OCI-LY1 (cell line): Measurements from ENCODE around the gene SYK.

Experiments
- H2AFZ ChIP-seq: fragments of 200-600 bp; sonication (generic), shearing (Covaris generic); 2 replicates; pipeline ENCODE4 v1.6.0; 2014; ENCODE audit warnings: antibody characterized with exemption, mild to moderate bottlenecking, low read length
- H3F3A ChIP-seq: fragments of 200-600 bp; sonication (generic), shearing (Covaris generic); 2 replicates; pipeline ENCODE4 v1.6.0; 2014; ENCODE audit warnings: mild to moderate bottlenecking, antibody characterized with exemption, low read length, moderate library complexity; ENCODE audit not compliant: insufficient read depth
- H3K27ac ChIP-seq: fragments of 200-600 bp; sonication (generic); 2 replicates; pipeline ENCODE4 v1.5.1; 2014; ENCODE audit warnings: low read length, mixed run types, mild to moderate bottlenecking, low read depth; ENCODE audit not compliant: poor library complexity, severe bottlenecking
- H3K27me3 ChIP-seq: fragments of 200-600 bp; sonication (generic); 2 replicates; pipeline ENCODE4 v1.6.0; 2014; ENCODE audit warnings: antibody characterized with exemption, mild to moderate bottlenecking, low read length, moderate library complexity; ENCODE audit not compliant: insufficient read depth
- H3K36me3 ChIP-seq: fragments of 200-600 bp; sonication (generic); 2 replicates; pipeline ENCODE4 v1.6.1; 2014; ENCODE audit warnings: mild to moderate bottlenecking, antibody characterized with exemption, low read length, moderate library complexity, mixed read lengths; ENCODE audit not compliant: insufficient read depth
- H3K4me1 ChIP-seq: fragments of 200-600 bp; sonication (generic); 2 replicates; pipeline ENCODE4 v1.5.1; 2014; ENCODE audit warnings: mild to moderate bottlenecking, low read length, moderate library complexity; ENCODE audit not compliant: insufficient read depth, severe bottlenecking
- H3K4me2 ChIP-seq: fragments of 200-600 bp; sonication (generic), shearing (Covaris generic); 2 replicates; pipeline ENCODE4 v1.6.1; 2014; ENCODE audit warnings: low read length
- H3K4me3 ChIP-seq: fragments of 200-600 bp; sonication (generic); 2 replicates; pipeline ENCODE4 v1.5.1; 2014; ENCODE audit warnings: low read length, low read depth, mild to moderate bottlenecking, mixed read lengths; ENCODE audit not compliant: poor library complexity, severe bottlenecking
- H3K79me2 ChIP-seq: fragments of 200-600 bp; shearing (Covaris generic); 2 replicates; pipeline ENCODE4 v1.6.1; 2016; ENCODE audit warnings: mixed run types, low read length, mixed read lengths; ENCODE audit not compliant: insufficient read depth
- H3K9ac ChIP-seq: fragments of 200-600 bp; sonication (generic), shearing (Covaris generic); 2 replicates; pipeline ENCODE4 v1.6.1; 2014; ENCODE audit warnings: mild to moderate bottlenecking, low read length, mixed read lengths
- H3K9me2 ChIP-seq: fragments of 200-600 bp; sonication (generic), shearing (Covaris generic); 2 replicates; pipeline ENCODE4 v1.6.1; 2014; ENCODE audit warnings: low read depth, mild to moderate bottlenecking, low read length, mixed read lengths
- H3K9me3 ChIP-seq: fragments of 200-600 bp; shearing (Covaris generic); 2 replicates; pipeline ENCODE4 v1.6.1; 2014; ENCODE audit warnings: low read length, mixed read lengths
- H4K20me1 ChIP-seq: fragments of 200-600 bp; sonication (generic), shearing (Covaris generic); 2 replicates; pipeline ENCODE4 v1.6.0; 2016; ENCODE audit warnings: mild to moderate bottlenecking, low read length; ENCODE audit not compliant: insufficient read depth
- EZH2 ChIP-seq: fragments of 200-600 bp; sonication (generic), shearing (Covaris generic); IDR thresholded peaks from 2 replicates; pipeline ENCODE4 v1.8.0; 2017; ENCODE audit warnings: borderline replicate concordance, mixed run types, mild to moderate bottlenecking, antibody characterized with exemption, low read length, moderate library complexity, mixed read lengths
- TF ChIP-seq, protein P1 (sequence below): fragments of 200-600 bp; sonication (generic), shearing (Covaris generic); IDR thresholded peaks from 2 replicates; pipeline ENCODE4 v1.5.1; 2017; ENCODE audit warnings: mild to moderate bottlenecking, antibody characterized with exemption, low read length, moderate library complexity, mixed read lengths

The SYK gene

DNA sequence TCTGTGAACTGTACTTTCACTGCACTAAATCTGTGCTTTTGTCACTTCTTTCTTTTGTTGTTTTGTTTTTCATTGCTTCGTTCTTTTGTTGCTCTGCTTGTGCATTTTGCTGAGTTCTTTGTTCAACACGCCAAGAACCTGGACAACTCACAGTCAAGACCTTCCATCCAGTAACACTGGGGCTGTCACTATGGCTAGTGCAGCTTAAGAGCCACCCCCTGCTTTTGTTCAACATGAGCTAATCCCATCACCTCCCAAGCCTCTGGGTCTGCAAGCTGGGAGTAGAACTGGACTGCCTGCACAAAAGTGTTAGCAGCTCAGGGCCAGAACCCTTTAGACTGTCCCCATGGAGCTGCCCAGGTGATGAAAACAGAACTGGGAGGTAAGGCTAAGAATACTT, 143.7 kb downstream of the SYK start:
- no peak overlapping the region for H3K27ac ChIP-seq
- no peaks in the 10 kb centered on the region for H3K36me3 ChIP-seq
- H3K9me3 ChIP-seq = no peaks in the 10 kb centered on the region
- no peaks in the 10 kb centered on the region for H3K9me2 ChIP-seq
- H3K79me2 ChIP-seq = no peaks in the 10 kb centered on the region
- H3K4me1 ChIP-seq = no peaks in the 10 kb centered on the region
- no peak overlapping the region for H2AFZ ChIP-seq
- no peaks in the 10 kb centered on the region for H3K27me3 ChIP-seq
- H3K9ac ChIP-seq = no peak overlapping the region
- no peak overlapping the region for H3K4me2 ChIP-seq
- H3K4me3 ChIP-seq = no peak overlapping the region
- H3F3A ChIP-seq = no peaks in the 10 kb centered on the region
- TF ChIP-seq, protein P1, sequence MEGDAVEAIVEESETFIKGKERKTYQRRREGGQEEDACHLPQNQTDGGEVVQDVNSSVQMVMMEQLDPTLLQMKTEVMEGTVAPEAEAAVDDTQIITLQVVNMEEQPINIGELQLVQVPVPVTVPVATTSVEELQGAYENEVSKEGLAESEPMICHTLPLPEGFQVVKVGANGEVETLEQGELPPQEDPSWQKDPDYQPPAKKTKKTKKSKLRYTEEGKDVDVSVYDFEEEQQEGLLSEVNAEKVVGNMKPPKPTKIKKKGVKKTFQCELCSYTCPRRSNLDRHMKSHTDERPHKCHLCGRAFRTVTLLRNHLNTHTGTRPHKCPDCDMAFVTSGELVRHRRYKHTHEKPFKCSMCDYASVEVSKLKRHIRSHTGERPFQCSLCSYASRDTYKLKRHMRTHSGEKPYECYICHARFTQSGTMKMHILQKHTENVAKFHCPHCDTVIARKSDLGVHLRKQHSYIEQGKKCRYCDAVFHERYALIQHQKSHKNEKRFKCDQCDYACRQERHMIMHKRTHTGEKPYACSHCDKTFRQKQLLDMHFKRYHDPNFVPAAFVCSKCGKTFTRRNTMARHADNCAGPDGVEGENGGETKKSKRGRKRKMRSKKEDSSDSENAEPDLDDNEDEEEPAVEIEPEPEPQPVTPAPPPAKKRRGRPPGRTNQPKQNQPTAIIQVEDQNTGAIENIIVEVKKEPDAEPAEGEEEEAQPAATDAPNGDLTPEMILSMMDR = no peak
- TF ChIP-seq EZH2 = no peak
- no peaks in the 10 kb centered on the region for H4K20me1 ChIP-seq

DNA sequence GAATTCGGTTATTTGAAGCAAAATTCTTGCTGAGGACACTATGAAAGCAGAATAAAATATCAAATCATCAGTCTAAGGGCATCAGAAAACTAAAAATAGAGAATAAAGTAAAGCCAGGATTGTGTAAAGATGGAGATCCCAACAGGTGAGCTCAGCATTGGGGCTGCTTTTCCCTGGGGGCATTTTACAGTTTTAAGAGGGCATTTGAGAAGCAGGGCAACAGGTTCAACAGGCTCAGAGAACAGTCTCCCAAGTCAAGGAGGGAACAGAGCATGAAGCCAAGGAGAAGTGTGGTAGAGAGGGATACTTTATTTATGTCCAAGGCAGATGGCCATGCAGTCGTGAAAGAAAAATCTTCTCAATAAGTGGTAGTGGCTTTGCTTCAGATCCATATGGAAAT, 145.4 kb downstream of the SYK start:
- no peaks in the 10 kb centered on the region for H4K20me1 ChIP-seq
- H3K36me3 ChIP-seq = no peaks in the 10 kb centered on the region
- H3K27me3 ChIP-seq = no peaks in the 10 kb centered on the region
- H3K4me3 ChIP-seq = no peak overlapping the region
- no peak overlapping the region for H3K4me2 ChIP-seq
- H3F3A ChIP-seq = no peaks in the 10 kb centered on the region
- TF ChIP-seq, protein P1 = no peak
- TF ChIP-seq EZH2 = no peak
- H3K79me2 ChIP-seq = no peaks in the 10 kb centered on the region
- no peaks in the 10 kb centered on the region for H3K9me2 ChIP-seq
- no peaks in the 10 kb centered on the region for H3K4me1 ChIP-seq
- no peaks in the 10 kb centered on the region for H3K9me3 ChIP-seq
- H3K27ac ChIP-seq = no peak overlapping the region
- no peak overlapping the region for H2AFZ ChIP-seq
- no peak overlapping the region for H3K9ac ChIP-seq
